Measurements from ENCODE around the gene DHRS11.

DNA sequence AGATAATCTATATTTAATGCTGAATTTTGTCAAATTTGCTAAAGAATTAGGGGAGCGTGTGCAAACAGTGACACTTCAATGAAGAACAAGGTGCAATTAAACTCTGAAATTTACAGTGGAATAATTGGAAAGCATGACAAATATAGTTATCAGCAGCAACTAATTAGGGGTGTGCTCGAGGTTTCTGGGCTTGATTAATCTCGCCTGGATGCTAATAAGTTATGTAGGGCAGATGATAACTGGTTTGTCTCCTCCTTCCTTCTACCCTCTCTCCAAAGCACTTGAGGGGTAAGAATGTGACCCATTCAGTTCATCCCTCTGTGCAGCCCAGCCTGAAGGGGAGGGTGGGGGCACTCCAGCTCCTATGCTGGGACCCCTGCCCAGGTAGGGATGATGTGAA, 31.6 kb downstream of the DHRS11 start:
- TF ChIP-seq BHLHE40 (IDR thresholded peaks at IDR 0.05; ENCODE audit: borderline replicate concordance in 1 of 2, low read depth in 2 of 2, low read length in 1 of 2): no peak
- no peak for TF ChIP-seq JUND (IDR thresholded peaks at IDR 0.05; ENCODE audit: low read depth, low read length)
- TF ChIP-seq, protein P1, sequence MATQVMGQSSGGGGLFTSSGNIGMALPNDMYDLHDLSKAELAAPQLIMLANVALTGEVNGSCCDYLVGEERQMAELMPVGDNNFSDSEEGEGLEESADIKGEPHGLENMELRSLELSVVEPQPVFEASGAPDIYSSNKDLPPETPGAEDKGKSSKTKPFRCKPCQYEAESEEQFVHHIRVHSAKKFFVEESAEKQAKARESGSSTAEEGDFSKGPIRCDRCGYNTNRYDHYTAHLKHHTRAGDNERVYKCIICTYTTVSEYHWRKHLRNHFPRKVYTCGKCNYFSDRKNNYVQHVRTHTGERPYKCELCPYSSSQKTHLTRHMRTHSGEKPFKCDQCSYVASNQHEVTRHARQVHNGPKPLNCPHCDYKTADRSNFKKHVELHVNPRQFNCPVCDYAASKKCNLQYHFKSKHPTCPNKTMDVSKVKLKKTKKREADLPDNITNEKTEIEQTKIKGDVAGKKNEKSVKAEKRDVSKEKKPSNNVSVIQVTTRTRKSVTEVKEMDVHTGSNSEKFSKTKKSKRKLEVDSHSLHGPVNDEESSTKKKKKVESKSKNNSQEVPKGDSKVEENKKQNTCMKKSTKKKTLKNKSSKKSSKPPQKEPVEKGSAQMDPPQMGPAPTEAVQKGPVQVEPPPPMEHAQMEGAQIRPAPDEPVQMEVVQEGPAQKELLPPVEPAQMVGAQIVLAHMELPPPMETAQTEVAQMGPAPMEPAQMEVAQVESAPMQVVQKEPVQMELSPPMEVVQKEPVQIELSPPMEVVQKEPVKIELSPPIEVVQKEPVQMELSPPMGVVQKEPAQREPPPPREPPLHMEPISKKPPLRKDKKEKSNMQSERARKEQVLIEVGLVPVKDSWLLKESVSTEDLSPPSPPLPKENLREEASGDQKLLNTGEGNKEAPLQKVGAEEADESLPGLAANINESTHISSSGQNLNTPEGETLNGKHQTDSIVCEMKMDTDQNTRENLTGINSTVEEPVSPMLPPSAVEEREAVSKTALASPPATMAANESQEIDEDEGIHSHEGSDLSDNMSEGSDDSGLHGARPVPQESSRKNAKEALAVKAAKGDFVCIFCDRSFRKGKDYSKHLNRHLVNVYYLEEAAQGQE (IDR thresholded peaks at IDR 0.05; ENCODE audit: low read depth, low read length): no peak
- TF ChIP-seq, protein P2, sequence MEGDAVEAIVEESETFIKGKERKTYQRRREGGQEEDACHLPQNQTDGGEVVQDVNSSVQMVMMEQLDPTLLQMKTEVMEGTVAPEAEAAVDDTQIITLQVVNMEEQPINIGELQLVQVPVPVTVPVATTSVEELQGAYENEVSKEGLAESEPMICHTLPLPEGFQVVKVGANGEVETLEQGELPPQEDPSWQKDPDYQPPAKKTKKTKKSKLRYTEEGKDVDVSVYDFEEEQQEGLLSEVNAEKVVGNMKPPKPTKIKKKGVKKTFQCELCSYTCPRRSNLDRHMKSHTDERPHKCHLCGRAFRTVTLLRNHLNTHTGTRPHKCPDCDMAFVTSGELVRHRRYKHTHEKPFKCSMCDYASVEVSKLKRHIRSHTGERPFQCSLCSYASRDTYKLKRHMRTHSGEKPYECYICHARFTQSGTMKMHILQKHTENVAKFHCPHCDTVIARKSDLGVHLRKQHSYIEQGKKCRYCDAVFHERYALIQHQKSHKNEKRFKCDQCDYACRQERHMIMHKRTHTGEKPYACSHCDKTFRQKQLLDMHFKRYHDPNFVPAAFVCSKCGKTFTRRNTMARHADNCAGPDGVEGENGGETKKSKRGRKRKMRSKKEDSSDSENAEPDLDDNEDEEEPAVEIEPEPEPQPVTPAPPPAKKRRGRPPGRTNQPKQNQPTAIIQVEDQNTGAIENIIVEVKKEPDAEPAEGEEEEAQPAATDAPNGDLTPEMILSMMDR (IDR thresholded peaks at IDR 0.05 in 2 of 3, conservative IDR thresholded peaks at IDR 0.05 in 1 of 3; ENCODE audit: control insufficient read depth in 2 of 3, extremely low read depth in 1 of 3, insufficient read depth in 1 of 3, low read depth in 3 of 3, low read length in 3 of 3): no peak
- no peak for TF ChIP-seq NFYB (IDR thresholded peaks at IDR 0.05; ENCODE audit: insufficient read depth, low read depth, low read length)
- TF ChIP-seq CHD2 (IDR thresholded peaks at IDR 0.05; ENCODE audit: borderline replicate concordance, low read depth, low read length): no peak
- no peak for TF ChIP-seq USF1 (IDR thresholded peaks at IDR 0.05; ENCODE audit: borderline replicate concordance, extremely low read length, insufficient read depth, low read depth, low read length)
- no peak for TF ChIP-seq RAD51 (IDR thresholded peaks at IDR 0.05)
- no peak for TF ChIP-seq SP1 (IDR thresholded peaks at IDR 0.05; ENCODE audit: low read depth, low read length)
- TF ChIP-seq GABPA (IDR thresholded peaks at IDR 0.05; ENCODE audit: low read depth): no peak
- TF ChIP-seq MAX (IDR thresholded peaks at IDR 0.05; ENCODE audit: low read depth, low read length): no peak
- no peak for TF ChIP-seq ATF2 (IDR thresholded peaks at IDR 0.05; ENCODE audit: low read length)
- TF ChIP-seq BRCA1 (IDR thresholded peaks at IDR 0.05; ENCODE audit: low read depth, low read length): no peak
- no peak for TF ChIP-seq EZH2 (IDR thresholded peaks at IDR 0.05; ENCODE audit: borderline replicate concordance, control insufficient read depth, low read depth, low read length)
